ENCODE measurements around the gene NR2E3.
"Not testable (repeated sequence)": the region's sequence is repeated elsewhere in the genome, so short reads cannot be mapped to it uniquely, and the experiment has no call there.

NR2E3 gene

DNA sequence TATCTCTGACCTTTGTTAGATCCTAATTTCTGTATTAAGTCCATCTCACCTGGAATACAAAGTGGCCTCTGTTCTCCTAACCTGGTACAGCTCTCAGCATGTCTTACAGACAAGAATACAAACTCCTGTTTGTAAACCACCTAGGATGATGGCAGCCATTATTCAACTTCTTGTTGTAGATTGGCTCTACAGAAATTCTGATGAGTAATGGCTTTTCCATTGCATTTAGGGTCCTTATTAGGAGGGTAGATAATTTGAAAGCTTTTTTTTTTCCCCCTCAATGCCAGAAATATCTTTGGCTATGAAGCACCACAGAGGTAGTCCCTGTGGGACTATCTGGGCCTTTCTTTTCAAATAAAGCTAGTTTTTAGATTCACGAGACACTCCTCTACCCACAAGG, 9.8 kb downstream of the NR2E3 start:
- no peak for DNase-seq

DNA sequence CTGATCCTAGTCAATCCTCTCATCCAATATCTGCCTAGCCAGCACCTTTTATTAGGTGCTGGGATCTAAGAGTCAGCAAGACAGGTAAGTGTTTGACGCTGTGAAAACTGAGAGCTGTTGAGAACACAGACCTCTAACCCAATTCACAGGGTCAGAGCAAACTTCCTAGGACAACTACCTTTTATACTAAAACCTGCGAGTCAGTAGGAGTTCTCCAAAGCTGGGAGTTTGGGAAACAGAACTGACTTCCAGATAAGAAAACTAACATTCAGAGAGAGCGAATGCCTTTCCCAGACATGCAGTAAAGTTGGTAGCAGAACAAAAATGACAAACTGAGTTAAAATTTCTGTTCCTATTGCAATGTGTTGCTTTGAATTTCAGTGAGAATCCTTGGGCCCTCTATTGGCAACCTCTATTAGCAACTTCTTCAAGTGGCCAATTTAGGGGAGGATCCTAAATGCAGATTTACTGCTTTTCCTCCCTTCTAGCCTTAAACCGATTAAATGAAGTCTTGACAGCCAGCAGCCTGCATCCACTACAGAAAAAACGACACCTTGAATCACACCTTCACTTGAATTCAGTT, 11.3 kb downstream of the NR2E3 start:
- DNase-seq = no peak

DNA sequence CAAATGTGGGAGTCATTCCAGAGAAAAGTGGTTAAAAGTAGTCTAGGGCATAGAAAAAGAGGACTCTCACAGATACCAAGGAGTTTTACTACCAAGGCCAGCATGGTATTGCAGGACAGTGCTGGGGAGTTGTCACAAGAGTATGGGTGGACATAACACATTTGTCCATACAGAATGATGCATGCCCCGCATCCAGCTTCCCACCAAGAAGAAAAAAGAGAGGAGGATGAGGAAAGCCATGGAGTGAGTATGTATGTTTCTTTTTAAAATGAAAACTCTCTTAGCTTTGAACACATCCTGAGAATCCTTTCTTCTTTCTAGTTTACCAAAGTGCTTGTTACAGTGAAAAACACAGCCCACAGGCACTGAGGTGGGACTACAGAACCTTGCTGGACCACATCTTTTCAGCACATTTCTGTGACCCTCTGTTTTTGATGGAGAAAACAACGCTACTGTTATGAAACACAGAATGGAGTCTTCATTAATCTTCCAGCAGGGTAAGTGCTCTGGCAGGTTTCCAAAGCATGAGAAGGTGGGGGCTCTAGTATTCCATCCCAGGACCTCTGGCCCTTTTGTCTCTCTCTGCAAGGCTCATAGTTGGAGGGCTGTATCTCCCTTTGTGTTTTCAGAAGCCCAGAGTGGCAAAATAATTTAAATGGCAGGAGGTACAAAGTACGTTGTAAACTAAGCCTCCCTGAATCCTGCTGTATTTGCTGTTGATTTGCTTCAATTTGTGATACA, 12.7 kb downstream of the NR2E3 start:
- DNase-seq = no peak

DNA sequence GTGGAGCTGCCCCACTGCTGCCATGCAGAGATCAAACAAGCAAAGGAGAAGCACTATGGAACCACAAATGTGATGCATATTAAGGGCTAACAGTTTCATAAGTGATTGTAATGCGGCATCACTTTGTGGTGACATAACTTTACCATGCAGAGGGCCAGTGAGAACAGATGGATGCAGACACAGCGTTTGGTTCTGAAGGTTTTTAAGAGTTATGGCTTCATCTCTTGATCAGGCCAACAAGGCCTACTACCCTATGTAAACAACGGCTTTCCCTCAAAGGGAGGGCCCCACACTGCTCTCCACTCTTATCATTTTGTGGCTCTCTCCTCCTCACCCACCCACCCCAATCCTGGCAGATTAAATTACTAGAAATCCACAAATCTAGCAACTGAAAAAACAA, 13.4 kb downstream of the NR2E3 start:
- DNase-seq = no peak

DNA sequence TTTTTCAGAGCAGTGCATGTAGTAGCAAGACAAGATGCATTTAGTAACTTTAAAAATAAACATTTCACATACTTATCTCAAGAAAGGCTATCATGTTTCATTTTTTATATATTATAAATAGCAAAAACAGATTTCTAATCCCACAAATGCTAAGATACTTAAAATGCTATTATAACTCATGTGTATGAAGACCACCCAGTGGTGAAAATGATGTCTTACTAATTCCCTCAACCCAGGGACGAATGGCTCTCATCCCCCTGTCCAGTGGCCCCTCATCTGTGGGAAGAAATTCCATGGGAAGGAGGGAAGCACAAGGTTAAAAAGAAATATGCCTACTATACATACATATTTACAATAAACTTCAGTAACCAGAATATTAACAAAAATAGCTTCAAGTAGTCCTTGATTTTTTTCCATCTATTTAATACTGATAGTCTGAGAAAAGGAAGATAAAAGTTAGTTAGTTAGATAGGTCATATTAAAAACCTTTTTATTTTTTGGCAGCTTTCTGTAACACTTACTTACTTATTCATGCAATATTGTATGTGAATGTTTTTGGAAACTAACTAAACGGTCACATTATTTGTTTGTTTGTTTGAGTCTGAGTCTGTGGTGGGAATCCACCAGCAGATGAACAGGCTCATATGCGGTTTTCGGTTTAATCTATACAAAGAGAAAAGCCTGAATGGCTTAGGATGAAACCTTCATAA, 14.8 kb downstream of the NR2E3 start:
- no peak for DNase-seq

DNA sequence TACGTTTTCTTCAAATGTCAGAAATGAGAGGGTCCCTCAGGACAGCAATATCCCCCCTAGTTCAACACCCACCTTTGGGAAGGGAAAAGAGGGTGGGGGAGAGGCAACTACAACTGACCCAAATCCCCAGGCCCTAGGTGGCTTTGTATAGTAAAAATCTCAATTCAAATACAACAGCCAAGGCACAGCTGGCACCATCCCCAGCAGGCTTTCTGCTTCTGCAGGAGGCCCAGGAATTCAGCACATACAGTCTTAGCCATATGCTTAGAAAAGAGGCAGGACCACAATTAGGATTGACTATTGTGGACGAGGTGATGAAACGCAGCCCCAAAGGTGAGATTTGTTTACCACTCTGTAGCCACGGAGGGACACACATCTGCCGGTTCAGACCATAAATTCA, 15.8 kb downstream of the NR2E3 start:
- DNase-seq = no peak

DNA sequence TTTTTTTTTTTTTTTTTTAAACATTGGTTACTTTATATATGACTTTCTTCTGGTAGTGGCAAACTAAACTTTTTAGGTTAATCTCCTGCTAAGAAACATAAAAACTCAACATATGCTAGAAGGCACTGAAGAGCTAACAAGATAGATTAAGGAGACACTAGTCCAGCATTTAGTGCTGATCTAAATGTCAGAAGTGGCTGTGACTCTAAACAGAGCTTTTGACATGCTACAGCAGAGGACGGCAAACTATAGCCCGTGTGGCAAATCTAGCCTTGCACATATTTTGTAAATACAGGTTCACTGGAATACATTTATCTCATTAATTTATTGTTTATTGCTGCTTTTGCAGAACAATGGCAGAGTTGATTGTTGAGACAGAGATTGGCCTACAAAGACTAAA, 20.6 kb downstream of the NR2E3 start:
- no peak for DNase-seq

DNA sequence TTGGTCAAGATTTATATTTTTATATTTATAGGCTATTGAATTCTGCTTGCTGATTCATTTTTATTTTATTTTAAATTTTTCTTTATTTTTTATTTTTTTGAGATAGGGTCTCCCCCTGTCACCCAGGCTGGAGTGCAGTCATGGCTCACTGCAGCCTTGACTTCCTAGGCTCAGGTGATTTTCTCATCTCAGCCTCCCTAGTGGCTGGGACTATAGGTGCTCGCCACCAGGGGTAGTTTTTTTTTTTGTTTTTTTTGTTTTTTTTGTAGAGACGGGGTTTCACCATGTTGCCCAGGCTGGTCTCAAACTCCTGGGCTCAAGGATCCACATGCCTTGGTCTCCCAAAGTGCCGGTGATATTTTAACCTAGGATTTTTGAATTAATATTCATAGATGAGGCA, 31.2 kb downstream of the NR2E3 start:
- no peak for DNase-seq

DNA sequence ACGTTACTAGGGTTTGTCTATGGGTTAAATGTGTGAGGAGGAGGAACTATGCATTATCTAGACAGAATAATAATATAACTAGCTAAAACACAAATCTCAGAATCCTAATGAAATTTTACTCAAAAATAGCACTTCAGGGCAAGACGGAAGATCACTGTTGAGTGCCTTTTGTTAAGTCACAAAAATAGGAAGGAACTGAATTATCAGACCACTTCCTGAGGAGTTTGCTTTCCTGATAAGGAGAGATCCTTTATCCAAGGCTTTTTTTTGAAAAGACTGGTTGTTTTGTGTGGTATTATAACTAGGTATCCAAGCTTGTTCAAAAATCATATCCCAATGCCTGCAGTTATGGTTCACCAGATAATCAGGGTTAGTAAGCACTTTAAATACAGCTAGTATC, 34.6 kb downstream of the NR2E3 start:
- no peak for DNase-seq

DNA sequence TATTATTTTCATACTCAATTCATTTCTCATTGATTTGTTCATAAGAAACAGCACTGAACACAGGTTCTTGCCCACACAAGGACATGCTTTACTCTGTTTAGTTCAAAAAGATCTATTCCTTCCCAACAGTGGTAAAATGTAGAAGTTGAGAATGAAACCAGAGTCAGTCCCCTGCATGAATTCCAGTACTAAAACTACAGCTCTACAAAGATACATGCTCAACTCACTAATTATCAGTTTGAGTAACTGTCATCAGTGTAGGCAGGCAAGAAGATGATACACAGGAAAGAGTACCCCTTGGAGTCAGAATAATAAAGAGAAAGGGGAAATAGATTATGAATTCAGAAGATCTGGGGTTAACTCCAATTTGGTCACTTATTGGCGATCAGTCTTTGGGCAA, 43.2 kb downstream of the NR2E3 start:
- no peak for DNase-seq

DNA sequence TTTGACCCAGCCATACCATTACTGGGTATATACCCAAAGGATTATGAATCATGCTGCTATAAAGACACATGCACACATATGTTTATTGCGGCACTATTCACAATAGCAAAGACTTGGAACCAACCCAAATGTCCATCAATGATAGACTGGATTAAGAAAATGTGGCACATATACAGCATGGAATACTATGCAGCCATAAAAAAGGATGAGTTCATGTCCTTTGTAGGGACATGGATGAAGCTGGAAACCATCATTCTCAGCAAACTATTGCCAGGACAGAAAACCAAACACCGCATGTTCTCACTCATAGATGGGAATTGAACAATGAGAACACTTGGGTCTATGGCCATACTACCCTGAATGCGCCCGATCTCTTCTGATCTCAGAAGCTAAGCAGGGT, 47.9 kb downstream of the NR2E3 start:
- not testable (repeated sequence) for DNase-seq
